Activated T-helper 17 cell treated with anti-CD3 and anti-CD28 coated beads, Interleukin-2, amount 50 U/mL, for 72 hours (primary cell): ENCODE measurements around the gene TECPR1. TPM values are rescaled to one million over a fixed set of nuclear protein-coding genes. Genes with fewer than 3 reads are reported as not detected.
A peak's percentile ranks its signal among the peaks of the same experiment; 100 is the strongest.
"Not testable (repeated sequence)": the region's sequence is repeated elsewhere in the genome, so short reads cannot be mapped to it uniquely, and the experiment has no call there.

Experiments
- ATAC-seq: fragments of 150-1000 bp; cut with Tn5 transposase; replicated peaks from 2 replicates; pipeline ENCODE4 v1.10.0; 2021; ENCODE audit warnings: mild to moderate bottlenecking, moderate library complexity
- H3K27ac Mint-ChIP-seq: one replicate; pipeline ENCODE4 v1.8.0; 2022; ENCODE audit warnings: mixed read lengths
- H3K27me3 Mint-ChIP-seq: one replicate; pipeline ENCODE4 v1.8.0; 2022; ENCODE audit warnings: mixed read lengths
- H3K36me3 Mint-ChIP-seq: one replicate; pipeline ENCODE4 v1.8.0; 2022; ENCODE audit warnings: low read depth, mild to moderate bottlenecking, mixed read lengths
- H3K4me1 Mint-ChIP-seq: one replicate; pipeline ENCODE4 v1.8.0; 2022; ENCODE audit warnings: mixed read lengths
- H3K4me3 Mint-ChIP-seq: one replicate; pipeline ENCODE4 v1.8.0; 2022; ENCODE audit warnings: mild to moderate bottlenecking, mixed read lengths
- H3K9me3 Mint-ChIP-seq: one replicate; pipeline ENCODE4 v1.8.0; 2022; ENCODE audit warnings: mixed read lengths
- total RNA-seq, 2 donors: library from RNA; stranded (reverse); gene quantifications; one replicate each; pipeline ENCODE4 v1.2.3, GENCODE V29; 2022

TECPR1 gene
- total RNA-seq, 2 donors from 2014 or later: 29.0 to 37.1 TPM

DNA sequence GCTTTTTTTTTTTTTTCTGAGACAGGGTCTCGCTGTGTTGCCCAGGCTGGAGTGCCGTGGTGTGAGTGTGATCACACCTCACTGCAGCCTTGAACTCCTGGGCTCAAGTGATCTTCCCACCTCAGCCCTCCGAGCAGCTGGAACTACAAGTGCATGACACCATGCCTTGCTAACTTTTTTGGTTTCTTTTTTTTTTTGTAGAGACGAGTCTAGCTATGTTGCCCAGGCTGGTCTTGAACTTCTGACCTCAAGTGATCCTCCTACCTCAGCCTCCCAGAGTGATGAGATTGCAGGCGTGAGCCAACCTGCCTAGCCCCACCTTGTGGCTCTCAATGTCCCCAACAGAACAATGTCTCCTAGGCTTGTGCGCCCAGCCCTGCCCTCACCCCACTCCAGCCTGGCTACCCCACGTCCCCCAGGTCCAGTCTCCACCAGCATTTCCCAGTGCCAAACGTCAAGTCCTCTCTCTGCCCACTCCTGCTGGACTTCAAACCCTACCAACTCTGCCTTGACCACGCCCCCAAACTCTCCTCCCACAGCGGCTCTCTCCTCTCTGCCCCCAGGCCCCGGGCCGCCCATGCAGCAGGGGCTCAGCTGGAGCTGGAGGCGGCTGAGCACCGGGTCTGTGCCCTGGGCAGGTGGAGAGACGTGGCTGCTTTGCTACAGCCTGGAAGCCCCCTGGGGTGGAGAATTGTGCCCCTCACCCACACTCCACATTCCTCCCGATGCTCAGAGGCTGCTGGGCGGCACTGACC lies 21.9 kb downstream of the TECPR1 start:
- ATAC-seq: no peak
- Mint-ChIP-seq H3K27ac (no peak overlapping the region), H3K4me3 (no peak overlapping the region), H3K4me1 (no peaks in the 10 kb centered on the region), H3K36me3 (peaks cover 41% of the 10 kb centered on the region), H3K9me3 (no peaks in the 10 kb centered on the region), H3K27me3 (no peaks in the 10 kb centered on the region)

DNA sequence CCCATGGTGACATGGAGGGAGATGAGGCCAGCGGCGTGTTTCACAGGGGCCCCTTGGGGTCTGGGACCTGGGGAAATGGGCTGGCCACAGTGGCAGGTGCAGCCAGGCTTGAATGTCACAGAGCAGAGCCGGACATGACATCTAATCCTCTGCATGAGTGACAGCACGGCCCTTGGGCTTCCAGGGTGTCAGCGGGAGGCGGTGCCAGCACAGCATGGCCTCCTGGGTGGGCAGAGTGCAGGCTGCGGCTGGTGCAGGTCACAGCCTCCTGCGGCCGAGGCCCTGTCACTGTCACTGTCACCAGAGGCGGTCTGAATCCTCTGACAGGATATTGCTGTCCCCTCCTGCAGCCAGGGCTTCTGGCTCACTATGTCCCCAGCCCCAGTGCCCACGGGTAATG lies 22.6 kb downstream of the TECPR1 start:
- Mint-ChIP-seq H3K4me3 (no peak overlapping the region), H3K36me3 (peaks cover 34% of the 10 kb centered on the region), H3K27ac (no peak overlapping the region), H3K4me1 (no peaks in the 10 kb centered on the region), H3K27me3 (no peaks in the 10 kb centered on the region), H3K9me3 (no peaks in the 10 kb centered on the region)
- ATAC-seq: no peak

DNA sequence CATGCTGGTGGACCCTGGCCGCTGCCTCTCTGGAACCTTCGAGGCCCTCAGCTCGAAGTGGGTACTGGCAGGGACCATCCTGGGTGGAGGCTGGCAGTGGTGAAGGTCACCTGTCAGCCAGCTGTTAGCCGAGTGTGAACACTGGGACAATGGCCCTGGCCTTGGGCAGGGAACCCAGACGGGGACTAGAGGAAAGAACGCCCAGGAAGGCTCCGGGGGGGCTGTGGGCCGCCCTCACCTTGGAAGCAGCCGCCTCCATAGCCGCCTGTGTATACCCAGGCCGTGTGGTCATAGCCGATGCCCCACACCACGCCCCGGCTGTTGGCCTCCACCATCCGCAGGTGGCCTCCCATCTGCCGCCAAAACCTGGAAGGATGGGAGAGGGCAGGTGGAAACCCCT lies 23.2 kb downstream of the TECPR1 start:
- Mint-ChIP-seq H3K27ac (no peak overlapping the region), H3K4me3 (no peak overlapping the region), H3K4me1 (no peaks in the 10 kb centered on the region), H3K36me3 (peaks cover 30% of the 10 kb centered on the region), H3K27me3 (no peaks in the 10 kb centered on the region), H3K9me3 (no peaks in the 10 kb centered on the region)
- ATAC-seq: no peak

DNA sequence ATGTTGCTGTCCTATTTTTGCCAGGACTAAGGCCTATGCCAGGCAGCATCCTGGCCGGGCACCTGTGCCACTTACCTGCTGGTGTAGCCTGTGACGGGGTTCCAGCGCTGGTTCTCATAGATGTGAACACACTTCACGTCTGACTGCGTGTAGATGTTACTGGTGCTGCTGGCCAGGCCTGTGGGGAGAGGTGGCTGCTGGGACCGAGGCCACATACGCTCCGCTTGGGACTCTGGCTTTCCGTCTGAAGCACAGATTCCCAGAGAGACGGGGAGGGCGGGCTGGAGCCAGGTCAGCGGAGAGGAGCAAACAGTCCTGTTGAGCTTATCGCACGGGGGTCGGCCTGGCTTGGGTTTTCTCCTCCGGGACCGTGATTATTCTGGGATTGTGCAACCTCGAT lies 24.1 kb downstream of the TECPR1 start:
- no peaks in the 10 kb centered on the region for H3K27me3 Mint-ChIP-seq
- no peak overlapping the region for H3K4me3 Mint-ChIP-seq
- no peak for ATAC-seq
- H3K4me1 Mint-ChIP-seq: no peaks in the 10 kb centered on the region
- H3K27ac Mint-ChIP-seq: no peak overlapping the region
- no peaks in the 10 kb centered on the region for H3K9me3 Mint-ChIP-seq
- peaks cover 30% of the 10 kb centered on the region for H3K36me3 Mint-ChIP-seq

DNA sequence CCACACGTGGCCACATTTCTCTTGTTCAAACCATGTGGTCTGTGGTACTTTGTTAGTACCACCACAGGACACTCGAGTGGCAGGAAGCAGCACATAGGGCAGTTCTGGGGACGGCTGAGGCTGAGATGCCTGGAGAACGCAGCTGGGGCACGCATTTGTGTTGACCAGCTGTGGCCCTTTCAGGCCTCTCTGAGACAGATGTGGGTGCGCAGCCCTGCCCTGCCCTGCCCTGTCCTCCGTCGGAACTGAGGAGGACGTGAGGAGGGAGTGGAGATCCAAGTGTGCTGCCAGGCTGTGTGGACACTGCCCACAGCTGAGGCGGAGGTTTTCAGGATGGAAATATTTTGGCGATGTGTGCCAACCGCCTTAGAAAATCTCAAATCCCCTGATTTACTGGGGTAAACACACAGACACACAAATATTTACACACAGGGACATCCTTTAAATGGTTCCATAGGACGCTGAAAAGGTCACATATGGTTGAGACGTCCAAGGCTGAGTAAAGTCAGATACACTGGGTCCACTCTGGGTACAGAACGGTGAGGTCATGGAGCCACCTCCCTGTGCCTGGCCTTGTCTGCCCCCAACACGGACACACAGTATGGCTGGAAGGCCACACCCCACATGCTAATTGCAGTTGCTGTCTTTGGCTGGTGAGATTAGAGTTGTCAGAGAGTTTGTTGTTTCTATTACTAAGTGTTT lies 26.0 kb downstream of the TECPR1 start:
- no peaks in the 10 kb centered on the region for H3K4me1 Mint-ChIP-seq
- no peaks in the 10 kb centered on the region for H3K27me3 Mint-ChIP-seq
- no peak overlapping the region for H3K27ac Mint-ChIP-seq
- H3K4me3 Mint-ChIP-seq: no peak overlapping the region
- no peaks in the 10 kb centered on the region for H3K9me3 Mint-ChIP-seq
- no peak for ATAC-seq
- peaks cover 30% of the 10 kb centered on the region for H3K36me3 Mint-ChIP-seq

DNA sequence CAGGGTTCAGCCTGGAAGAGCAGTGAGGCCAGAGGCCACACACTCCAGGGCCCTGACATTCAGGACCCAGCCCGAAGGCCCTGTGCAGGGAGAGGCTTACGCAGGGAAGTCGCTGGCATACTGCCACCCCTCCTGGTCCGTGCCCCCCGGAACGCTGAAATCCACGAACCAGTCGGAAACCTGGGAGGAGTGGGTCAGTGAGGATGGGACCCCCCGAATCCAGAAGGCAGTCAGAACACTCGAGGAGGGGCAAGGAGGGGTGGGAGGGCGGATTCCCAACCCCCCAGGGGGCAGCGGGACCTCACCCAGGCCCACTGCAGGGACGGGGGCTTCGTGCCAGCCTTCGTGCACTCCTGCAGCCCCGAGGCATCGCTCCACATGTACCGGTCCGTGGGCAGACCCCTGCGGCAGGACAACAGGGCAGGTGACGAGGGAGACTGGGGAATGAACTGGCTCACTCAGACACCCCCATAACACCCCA lies 27.3 kb downstream of the TECPR1 start:
- Mint-ChIP-seq H3K36me3 (peaks cover 34% of the 10 kb centered on the region), H3K27me3 (no peaks in the 10 kb centered on the region), H3K9me3 (no peaks in the 10 kb centered on the region), H3K4me3 (no peak overlapping the region), H3K4me1 (no peaks in the 10 kb centered on the region), H3K27ac (no peak overlapping the region)
- ATAC-seq: no peak

DNA sequence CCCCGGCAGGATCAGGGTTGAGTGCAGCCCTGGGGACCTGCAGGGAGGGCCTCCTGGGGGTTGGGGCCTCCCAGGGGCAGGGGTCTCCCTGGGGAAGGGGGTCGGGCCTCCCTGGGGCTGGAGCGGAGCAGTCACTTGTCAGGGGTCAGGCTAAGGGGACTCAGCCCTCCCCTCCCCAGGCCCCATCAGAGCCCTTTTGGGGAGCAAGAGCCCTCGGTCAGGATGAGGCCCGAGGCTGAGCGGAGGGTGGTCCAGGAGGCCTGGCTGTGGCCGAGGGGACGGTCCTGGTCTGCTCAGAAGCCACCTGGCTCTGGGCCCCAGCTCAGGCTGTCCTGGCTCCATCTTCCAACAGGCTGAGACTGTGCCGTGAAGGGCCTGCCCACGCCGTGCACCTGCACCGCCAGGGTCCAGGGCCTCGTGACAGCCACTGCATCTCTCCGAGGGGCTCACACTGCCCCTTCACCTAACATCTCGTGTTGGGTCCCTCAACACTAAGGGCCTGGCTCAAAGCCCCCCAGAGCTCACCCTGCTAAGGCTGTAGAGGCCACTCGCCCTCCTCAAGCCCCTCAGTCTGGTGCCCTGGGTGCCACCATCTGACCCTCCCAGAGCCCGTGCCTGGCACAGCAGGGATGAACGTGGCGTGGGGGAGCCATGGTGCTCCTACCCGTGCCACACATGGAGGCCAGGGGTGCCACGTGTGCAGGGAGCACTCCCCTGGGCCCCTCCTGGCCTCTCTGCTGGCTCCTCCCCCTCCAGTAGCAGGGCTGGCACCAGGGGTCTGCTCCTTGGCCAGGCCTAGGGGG lies 27.9 kb downstream of the TECPR1 start:
- no peak for ATAC-seq

DNA sequence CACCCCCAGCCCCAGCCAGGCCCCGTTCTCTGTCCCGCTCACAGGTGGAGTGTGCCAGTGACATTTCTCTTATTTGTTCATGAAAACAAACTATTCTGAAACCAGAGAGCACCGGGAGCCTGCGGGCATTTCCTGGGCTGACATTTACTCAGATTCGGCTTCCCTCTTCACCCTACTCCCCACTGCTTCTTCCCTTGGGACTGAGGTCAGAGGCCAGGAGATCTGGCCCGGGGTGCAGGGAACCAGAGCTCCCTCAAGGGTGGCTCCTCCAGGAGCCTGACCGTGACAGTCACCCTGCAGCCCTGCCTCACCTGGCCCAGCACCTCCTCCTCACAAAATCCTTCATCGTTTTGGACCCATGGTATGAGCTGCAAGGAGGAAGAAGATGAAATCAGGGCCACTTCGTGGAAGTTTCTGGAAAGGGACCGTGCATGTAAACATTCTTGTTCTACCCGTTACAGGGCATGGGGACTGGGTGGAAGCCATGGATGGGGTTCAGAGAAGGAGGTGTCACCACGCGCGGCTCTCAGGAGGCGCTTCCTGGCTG lies 28.6 kb downstream of the TECPR1 start:
- H3K4me3 Mint-ChIP-seq: no peak overlapping the region
- H3K27me3 Mint-ChIP-seq: no peaks in the 10 kb centered on the region

More for the DNA sequence above, 27.9 kb downstream of the TECPR1 start:
- Mint-ChIP-seq H3K27me3 (no peaks in the 10 kb centered on the region), H3K4me1 (peaks cover 5% of the 10 kb centered on the region), H3K9me3 (no peaks in the 10 kb centered on the region), H3K27ac (no peak overlapping the region), H3K4me3 (no peak overlapping the region), H3K36me3 (peaks cover 40% of the 10 kb centered on the region)

DNA sequence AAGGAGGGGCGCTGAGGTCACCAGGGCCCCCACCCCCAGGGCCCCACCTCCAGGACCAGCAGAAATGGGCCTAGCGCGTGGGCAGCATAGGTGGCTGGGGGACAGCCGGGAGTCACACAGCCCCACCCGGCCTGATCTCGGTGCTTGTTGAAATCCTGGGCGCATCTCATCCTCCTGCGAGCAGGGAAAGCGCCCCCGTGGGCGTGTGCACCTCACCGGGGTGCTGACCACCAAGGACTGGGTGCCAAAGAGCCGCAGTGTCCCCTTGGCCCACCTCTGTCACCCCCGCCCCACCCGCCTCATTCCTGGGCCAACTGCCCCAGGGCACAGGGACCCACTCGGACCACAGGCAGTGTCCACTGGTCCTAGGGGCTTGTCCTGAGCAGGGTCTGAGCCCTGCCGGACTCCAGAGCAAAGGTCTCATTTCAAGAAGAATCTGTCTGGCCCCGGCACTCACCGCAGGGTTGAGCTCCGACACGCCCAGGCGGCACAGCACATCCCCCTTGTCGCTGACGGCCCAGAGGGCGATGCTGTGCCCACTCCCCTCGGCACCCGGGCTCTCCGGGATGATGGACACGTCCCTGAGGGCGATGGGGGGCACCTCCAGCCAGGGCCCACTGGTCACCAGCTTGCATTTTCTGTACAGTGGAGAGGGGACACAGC lies 29.4 kb downstream of the TECPR1 start:
- Mint-ChIP-seq H3K27me3 (no peaks in the 10 kb centered on the region), H3K27ac (no peak overlapping the region), H3K4me3 (no peak overlapping the region), H3K36me3 (peaks cover 42% of the 10 kb centered on the region), H3K9me3 (no peaks in the 10 kb centered on the region), H3K4me1 (peaks cover 14% of the 10 kb centered on the region)
- ATAC-seq: no peak

More for the DNA sequence above, 28.6 kb downstream of the TECPR1 start:
- Mint-ChIP-seq H3K27ac (no peak overlapping the region), H3K9me3 (no peaks in the 10 kb centered on the region), H3K36me3 (peaks cover 46% of the 10 kb centered on the region), H3K4me1 (peaks cover 12% of the 10 kb centered on the region)
- ATAC-seq: no peak

DNA sequence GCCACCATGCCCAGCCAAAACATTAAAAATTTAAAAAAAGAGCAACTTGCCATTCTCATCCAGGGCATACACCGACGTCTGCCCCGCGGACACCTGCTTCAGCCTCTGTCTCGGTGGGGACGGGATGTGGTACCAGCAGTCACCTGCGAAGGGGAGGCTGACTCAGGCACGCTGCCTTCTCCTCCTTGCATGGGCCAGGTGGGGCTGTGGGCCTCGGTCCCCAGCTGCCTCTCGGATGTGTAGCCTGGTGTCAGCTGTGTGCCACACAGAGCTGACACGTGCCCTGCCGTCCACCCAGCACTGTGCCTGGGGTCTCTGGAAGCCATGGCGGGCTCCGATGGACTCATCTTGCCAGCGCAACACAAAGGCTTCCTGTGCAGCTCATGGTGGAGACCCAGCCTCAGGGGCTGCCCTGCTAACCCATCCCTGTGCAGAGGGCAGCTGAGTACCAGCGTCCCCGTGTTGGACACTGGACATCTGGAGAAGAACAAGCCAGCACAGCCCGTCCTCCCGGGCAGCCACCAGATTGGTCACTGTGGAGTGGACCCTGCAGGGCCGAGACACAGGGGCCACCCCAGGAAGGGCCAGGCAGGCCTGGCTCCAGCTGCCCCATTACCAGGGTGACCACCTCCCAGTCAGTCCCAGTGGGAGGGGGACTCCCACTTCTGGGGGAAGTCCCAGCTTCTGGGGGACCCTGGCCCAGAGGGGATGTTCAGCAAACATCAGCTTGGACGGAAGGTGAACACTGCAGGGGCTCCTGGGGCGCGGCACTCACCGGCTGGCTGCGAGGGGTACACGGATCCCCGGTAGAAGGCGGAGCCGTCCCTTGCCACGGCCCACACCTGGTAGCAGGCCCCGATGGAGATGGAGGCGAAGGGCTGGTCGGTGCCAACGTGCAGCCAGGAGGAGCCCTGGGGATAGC lies 30.2 kb downstream of the TECPR1 start:
- no peak overlapping the region for H3K27ac Mint-ChIP-seq
- H3K4me1 Mint-ChIP-seq: peaks cover 14% of the 10 kb centered on the region
- H3K4me3 Mint-ChIP-seq: no peak overlapping the region
- no peaks in the 10 kb centered on the region for H3K27me3 Mint-ChIP-seq
- H3K9me3 Mint-ChIP-seq: no peaks in the 10 kb centered on the region
- no peak for ATAC-seq
- H3K36me3 Mint-ChIP-seq: peaks cover 34% of the 10 kb centered on the region

DNA sequence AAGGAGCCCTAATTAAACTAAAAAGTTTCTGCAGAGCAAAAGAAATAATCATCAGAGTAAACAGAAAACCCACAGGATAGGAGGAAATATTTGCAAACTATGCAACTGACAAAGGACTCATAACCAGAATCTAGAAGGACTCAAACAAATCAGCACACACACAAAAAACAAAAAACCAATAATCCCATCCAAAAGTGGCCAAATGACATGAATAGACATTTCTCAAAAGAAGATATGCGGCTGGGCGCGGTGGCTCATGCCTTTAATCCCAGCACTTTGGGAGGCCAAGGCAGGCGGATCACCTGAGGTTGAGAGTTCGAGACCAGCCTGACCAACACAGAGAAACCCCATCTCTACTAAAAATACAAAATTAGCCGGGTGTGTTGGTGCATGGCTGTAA lies 32.6 kb downstream of the TECPR1 start:
- peaks cover 26% of the 10 kb centered on the region for H3K36me3 Mint-ChIP-seq
- not testable (repeated sequence) for H3K9me3 Mint-ChIP-seq, H3K27me3 Mint-ChIP-seq, H3K4me3 Mint-ChIP-seq, ATAC-seq
- peak overlapping the region; percentile 73 for H3K27ac Mint-ChIP-seq
- H3K4me1 Mint-ChIP-seq: peaks cover 14% of the 10 kb centered on the region

DNA sequence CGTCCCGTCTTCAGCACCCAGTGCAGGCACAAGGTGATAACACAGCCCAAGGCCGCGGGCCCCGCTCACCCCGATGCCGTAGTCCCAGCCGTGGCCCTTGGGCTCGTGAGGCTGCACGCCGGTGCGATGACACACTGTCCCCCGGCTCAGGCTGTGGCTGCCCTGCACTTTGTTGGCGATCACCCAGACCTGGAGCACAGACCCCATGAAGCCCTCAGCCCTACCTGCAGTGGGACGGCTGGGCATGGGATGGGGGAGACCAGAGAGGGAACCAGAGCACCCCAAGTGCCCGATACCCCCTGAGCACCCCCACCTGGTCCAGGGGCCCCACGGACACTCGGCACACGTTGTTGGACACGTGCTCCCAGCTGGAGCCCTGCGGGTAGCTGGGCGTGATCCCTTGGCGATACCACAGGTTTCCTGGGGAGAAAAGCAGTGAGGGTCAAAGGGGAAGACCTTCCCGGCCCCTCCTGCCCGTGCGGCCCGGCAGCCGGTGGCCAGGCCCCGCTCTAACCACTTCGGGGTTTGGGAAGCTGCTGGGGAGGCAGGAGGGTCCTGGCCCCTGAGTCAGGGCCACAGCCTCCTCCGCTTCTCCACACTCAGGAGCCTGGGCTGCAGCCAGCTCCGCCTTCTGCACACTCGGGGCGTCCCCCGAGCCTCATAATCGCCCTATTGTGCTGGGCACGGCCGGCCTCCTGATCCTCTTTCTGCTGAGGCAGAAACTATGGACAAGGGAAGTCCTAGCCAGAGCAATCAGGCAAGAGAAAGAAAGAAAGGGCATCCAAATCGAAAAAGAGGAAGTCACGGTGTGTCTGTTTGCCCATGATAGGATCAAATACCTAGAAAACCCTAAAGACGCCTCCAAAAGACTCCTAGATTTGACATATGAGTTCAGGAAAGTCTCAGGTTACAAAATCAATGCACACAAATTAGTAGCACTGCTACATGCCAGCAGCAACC lies 34.1 kb downstream of the TECPR1 start:
- no peak for ATAC-seq
- Mint-ChIP-seq H3K9me3 (no peaks in the 10 kb centered on the region), H3K27me3 (no peaks in the 10 kb centered on the region), H3K4me3 (no peak overlapping the region), H3K36me3 (peaks cover 26% of the 10 kb centered on the region), H3K4me1 (peaks cover 14% of the 10 kb centered on the region), H3K27ac (peak overlapping the region; percentile 73)
